ENCODE results near the gene PLEKHG4B.

PLEKHG4B gene

DNA sequence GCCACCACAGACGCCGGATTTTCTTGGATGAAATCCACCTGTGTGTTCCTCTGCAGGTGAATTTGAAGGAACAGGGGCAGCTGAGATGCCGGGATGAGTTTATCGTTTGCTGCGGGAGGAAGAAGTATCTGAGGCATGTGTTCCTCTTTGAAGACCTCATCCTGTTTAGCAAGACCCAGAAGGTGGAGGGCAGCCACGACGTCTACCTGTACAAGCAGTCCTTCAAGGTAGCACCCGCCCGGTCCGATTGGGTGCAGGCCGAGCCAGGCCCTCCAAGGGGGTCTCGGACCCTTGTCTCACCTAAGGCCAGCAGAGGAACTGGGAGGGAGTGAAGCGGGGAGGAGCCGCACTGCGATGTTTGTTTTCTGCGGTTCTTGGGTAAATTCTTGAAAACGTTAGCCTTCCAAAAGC is 80.9 kb downstream of the PLEKHG4B start:
- DNase-seq (ENCODE audit: extremely low read depth, insufficient read length), result no peak
- no peak overlapping the region for H3K4me3 ChIP-seq (replicated peaks; ENCODE audit: low read depth, low read length)
- H3K36me3 ChIP-seq (ENCODE audit: control insufficient read depth, insufficient read depth, low read length), result no peaks in the 10 kb centered on the region
- peaks cover 2% of the 10 kb centered on the region for H3K27me3 ChIP-seq (replicated peaks; ENCODE audit: control insufficient read depth, insufficient read depth, low read length)
- TF ChIP-seq, protein P1, sequence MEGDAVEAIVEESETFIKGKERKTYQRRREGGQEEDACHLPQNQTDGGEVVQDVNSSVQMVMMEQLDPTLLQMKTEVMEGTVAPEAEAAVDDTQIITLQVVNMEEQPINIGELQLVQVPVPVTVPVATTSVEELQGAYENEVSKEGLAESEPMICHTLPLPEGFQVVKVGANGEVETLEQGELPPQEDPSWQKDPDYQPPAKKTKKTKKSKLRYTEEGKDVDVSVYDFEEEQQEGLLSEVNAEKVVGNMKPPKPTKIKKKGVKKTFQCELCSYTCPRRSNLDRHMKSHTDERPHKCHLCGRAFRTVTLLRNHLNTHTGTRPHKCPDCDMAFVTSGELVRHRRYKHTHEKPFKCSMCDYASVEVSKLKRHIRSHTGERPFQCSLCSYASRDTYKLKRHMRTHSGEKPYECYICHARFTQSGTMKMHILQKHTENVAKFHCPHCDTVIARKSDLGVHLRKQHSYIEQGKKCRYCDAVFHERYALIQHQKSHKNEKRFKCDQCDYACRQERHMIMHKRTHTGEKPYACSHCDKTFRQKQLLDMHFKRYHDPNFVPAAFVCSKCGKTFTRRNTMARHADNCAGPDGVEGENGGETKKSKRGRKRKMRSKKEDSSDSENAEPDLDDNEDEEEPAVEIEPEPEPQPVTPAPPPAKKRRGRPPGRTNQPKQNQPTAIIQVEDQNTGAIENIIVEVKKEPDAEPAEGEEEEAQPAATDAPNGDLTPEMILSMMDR (IDR thresholded peaks at IDR 0.05; ENCODE audit: insufficient read depth, low read length, poor library complexity, severe bottlenecking), result no peak

DNA sequence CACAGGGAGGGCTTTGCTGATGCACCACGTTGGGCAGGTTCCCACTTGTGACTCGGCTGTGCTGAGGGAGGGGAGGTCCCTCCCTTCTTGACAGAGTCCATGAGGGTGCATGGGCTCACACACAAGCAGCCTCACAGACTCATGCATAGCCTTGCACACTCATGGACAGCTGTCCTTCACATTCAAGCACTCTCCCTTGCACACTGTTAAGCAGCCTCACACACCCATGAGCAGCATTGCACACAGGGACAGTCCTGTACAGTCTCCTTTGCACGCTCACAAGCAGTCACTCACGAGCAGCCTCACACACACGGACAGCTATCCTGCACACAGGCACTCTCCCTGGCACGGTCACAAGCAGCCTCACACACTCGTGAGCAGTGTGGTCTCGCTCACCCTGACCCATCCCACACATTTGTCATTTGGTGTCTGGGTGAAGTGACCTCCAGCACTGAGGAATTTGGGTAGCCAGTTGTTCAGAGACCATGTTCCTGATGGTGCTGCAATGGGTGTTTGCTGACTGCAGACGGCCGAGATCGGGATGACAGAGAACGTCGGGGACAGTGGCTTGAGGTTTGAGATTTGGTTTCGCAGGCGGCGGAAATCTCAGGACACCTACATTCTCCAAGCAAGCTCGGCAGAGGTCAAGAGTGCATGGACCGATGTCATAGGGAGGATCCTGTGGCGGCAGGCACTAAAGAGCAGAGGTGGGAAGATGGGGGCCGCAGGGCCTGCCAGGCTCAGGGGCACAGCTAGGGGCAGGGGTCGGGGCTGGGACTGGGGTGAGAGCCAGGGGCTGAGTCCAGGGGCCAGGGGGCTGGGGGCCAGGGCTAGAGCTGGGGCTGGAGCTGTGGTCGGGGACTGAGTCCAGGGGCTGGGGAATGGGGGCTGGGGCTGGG is 81.7 kb downstream of the PLEKHG4B start:
- DNase-seq (ENCODE audit: extremely low read depth, insufficient read length), result no peak
- Histone ChIP-seq H3K36me3 (ENCODE audit: control insufficient read depth, insufficient read depth, low read length) (no peaks in the 10 kb centered on the region), H3K4me3 (replicated peaks; ENCODE audit: low read depth, low read length) (no peak overlapping the region), H3K27me3 (replicated peaks; ENCODE audit: control insufficient read depth, insufficient read depth, low read length) (peaks cover 2% of the 10 kb centered on the region)
- TF ChIP-seq, protein P1 (IDR thresholded peaks at IDR 0.05; ENCODE audit: insufficient read depth, low read length, poor library complexity, severe bottlenecking), result no peak

DNA sequence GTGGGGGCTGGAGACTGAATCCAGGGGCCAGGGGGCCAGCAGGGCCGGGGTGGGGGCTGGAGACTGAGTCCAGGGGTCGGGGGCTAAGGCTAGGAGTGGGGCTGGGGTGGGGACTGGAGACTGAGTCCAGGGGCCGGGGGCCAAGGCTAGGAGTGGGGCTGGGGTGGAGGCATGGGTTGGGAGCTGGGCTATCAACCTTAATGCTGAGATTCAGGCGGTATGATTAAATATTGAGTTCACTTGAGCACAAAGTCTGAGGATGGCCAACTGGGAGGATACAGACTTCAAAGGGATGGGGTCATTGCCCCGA is 82.3 kb downstream of the PLEKHG4B start:
- no peak overlapping the region for H3K4me3 ChIP-seq (replicated peaks; ENCODE audit: low read depth, low read length)
- peaks cover 2% of the 10 kb centered on the region for H3K27me3 ChIP-seq (replicated peaks; ENCODE audit: control insufficient read depth, insufficient read depth, low read length)
- DNase-seq (ENCODE audit: extremely low read depth, insufficient read length), result no peak
- TF ChIP-seq, protein P1 (IDR thresholded peaks at IDR 0.05; ENCODE audit: insufficient read depth, low read length, poor library complexity, severe bottlenecking), result no peak
- H3K36me3 ChIP-seq (ENCODE audit: control insufficient read depth, insufficient read depth, low read length), result no peaks in the 10 kb centered on the region

DNA sequence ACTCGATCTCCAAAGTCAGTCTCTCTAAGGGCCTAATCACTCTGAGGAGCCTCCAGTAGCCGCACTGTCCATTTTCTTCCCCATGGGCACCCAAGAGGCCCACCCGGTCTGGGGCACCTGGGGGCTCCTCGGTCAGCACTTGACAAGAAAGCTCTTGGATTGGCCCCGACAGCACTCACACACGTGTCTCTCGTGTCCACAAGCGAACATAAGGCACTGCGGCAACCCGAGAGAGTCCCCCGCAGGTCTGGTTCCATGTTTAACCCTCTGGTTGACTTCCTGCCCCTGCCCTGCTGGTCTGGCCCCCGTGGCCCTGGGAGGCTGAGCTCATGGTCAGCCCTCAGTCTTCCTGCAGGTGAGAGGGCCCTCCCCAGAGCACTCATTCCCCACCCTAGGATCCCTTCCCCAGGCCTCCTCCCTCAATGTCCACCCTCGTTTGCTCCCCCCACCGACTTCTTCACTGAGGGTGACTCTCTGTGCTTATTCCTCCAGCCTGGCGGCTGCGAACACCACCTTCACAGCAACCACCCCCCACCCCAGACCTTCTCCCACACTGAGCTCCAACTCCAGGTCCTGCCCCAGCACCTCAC is 83.0 kb downstream of the PLEKHG4B start:
- Histone ChIP-seq H3K27me3 (replicated peaks; ENCODE audit: control insufficient read depth, insufficient read depth, low read length) (peaks cover 2% of the 10 kb centered on the region), H3K36me3 (ENCODE audit: control insufficient read depth, insufficient read depth, low read length) (no peaks in the 10 kb centered on the region)

DNA sequence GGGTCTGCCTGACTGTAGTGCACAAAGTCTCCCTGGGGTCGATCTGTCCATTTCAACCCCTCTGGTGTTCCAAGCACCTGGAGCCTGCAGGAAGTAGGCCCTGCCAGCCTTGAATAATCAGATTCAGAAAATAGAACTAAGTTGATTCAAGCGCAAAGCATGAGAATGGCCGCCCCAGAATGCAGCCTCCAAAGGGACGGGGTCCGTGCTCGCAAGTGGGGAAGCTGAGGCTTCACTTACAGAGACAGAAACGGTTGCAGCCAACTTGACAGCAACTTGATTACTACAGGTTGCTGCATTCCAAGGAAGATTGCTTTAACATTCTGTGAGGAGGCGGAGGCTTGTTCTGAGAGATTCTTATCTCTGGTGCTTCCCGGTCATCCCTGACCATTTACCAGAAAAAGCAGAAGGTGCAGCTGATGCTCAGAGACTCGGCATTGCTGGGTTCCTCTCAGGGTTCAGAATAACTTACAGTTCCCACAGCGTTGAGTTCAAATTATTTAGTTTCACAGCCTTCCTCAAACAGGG is 84.4 kb downstream of the PLEKHG4B start:
- no peak for DNase-seq (ENCODE audit: extremely low read depth, insufficient read length)
- no peak overlapping the region for H3K4me3 ChIP-seq (replicated peaks; ENCODE audit: low read depth, low read length)
- peaks cover 2% of the 10 kb centered on the region for H3K27me3 ChIP-seq (replicated peaks; ENCODE audit: control insufficient read depth, insufficient read depth, low read length)
- no peaks in the 10 kb centered on the region for H3K36me3 ChIP-seq (ENCODE audit: control insufficient read depth, insufficient read depth, low read length)
- TF ChIP-seq, protein P1 (IDR thresholded peaks at IDR 0.05; ENCODE audit: insufficient read depth, low read length, poor library complexity, severe bottlenecking), result no peak

More for the DNA sequence above, 83.0 kb downstream of the PLEKHG4B start:
- TF ChIP-seq, protein P1 (IDR thresholded peaks at IDR 0.05; ENCODE audit: insufficient read depth, low read length, poor library complexity, severe bottlenecking), result no peak
- H3K4me3 ChIP-seq (replicated peaks; ENCODE audit: low read depth, low read length), result no peak overlapping the region
- DNase-seq (ENCODE audit: extremely low read depth, insufficient read length), result no peak
